Activated T-helper 2 cell treated with anti-CD3 and anti-CD28 coated beads, Interferon-gamma antibody, Interleukin-2, Interleukin-4, amounts not matched to agents 10 μg/mL and 5 μg/mL and 100 μg/mL, durations not matched to agents 14 hours and 24 hours and 36 hours (primary cell): ENCODE measurements around the gene NOCT. TPM values are rescaled to one million over a fixed set of nuclear protein-coding genes. Genes with fewer than 3 reads are reported as not detected.
"Not testable (repeated sequence)": the region's sequence is repeated elsewhere in the genome, so short reads cannot be mapped to it uniquely, and the experiment has no call there.

Source experiments
- DNase-seq: peaks from one replicate; pipeline ENCODE4 v3.0.0; 2021; ENCODE audit warnings: low spot score
- H3K27ac Mint-ChIP-seq: one replicate; pipeline ENCODE4 v1.8.0; 2021; ENCODE audit warnings: mixed read lengths
- H3K27me3 Mint-ChIP-seq: one replicate; pipeline ENCODE4 v1.8.0; 2021; ENCODE audit warnings: low read depth, mixed read lengths
- H3K36me3 Mint-ChIP-seq: one replicate; pipeline ENCODE4 v1.8.0; 2021; ENCODE audit warnings: low read depth, mixed read lengths
- H3K4me1 Mint-ChIP-seq: one replicate; pipeline ENCODE4 v1.8.0; 2021; ENCODE audit warnings: low read depth, mixed read lengths
- H3K4me3 Mint-ChIP-seq: one replicate; pipeline ENCODE4 v1.8.0; 2021; ENCODE audit warnings: low read depth, mild to moderate bottlenecking, moderate library complexity, mixed read lengths
- H3K9me3 Mint-ChIP-seq: one replicate; pipeline ENCODE4 v1.8.0; 2021; ENCODE audit warnings: mixed read lengths
- intact Hi-C: fragments of 100-400 bp; cut with micrococcal nuclease; formaldehyde crosslinking; loops from one replicate; pipeline ENCODE4 v1.15.1; 2023
- total RNA-seq: library from RNA; stranded (reverse); gene quantifications from 2 replicates; pipeline ENCODE4 v1.2.3, GENCODE V29; 2022

NOCT gene
- total RNA-seq, 1 donor from 2014 or later, result 20.3 TPM

DNA sequence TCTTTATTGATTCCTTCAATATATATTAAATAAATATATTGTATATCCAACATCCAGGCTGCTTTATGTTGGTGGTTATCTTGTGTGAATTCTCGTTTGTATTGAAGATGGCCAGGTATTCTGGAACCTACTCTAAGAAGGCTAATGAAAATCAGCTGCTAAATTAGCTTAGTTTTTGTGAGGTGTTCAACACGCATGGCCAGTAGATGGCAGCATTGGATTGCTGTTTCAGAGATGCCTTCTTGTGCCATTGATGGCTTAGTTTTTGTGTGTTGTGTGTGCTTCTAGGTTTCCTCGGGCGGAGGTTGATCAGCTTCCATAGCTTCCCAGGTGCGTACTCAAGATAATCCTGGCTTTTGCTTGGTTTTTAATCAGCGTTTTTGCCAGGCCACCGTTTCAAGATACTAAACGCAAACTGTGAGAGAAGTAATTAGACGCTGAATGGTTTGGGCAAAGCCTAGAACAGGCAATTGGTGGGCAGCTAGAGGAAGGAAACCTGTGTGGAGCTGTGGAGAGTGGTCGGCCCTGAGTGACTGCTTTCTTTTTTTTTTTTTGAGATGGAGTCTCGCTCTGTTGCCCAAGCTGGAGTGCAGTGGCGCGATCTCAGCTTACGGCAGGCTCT lies 15.1 kb downstream of the NOCT start:
- no peak overlapping the region for H3K4me3 Mint-ChIP-seq
- no peaks in the 10 kb centered on the region for H3K9me3 Mint-ChIP-seq
- DNase-seq, result peak; percentile 58
- peaks cover 16% of the 10 kb centered on the region for H3K4me1 Mint-ChIP-seq
- H3K27me3 Mint-ChIP-seq, result no peaks in the 10 kb centered on the region
- H3K27ac Mint-ChIP-seq, result no peak overlapping the region
- intact Hi-C loops, result loop anchor here (1.0 to 2.0 kb wide), 2 partner anchors 52 to 146 kb away; partner anchors contain the start of gene ELF2
- peaks cover 21% of the 10 kb centered on the region for H3K36me3 Mint-ChIP-seq

DNA sequence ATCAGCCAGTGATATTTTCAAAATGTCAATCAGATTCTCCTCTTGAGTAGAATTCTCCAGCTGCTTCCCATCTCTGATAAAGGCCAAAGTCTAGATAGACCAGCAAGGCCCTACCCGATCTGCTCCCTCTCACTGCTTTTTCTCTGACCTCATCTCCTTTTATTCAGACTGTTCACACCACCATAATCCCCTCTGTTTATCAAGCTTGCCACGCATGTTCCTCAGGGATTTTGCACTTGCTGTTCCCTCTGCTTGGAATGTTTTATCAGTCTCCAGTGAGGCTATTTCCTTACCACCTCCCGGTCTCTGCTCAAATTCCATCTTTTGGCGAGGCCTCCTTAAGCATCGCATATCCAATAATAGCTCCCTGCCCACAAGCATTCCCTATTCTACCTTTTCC lies 20.1 kb downstream of the NOCT start:
- Mint-ChIP-seq H3K4me1 (peaks cover 20% of the 10 kb centered on the region), H3K36me3 (peaks cover 40% of the 10 kb centered on the region), H3K27me3 (no peaks in the 10 kb centered on the region), H3K9me3 (no peaks in the 10 kb centered on the region), H3K27ac (peak overlapping the region; percentile 61), H3K4me3 (no peak overlapping the region)
- no peak for DNase-seq
- intact Hi-C loops, result no loop called here

DNA sequence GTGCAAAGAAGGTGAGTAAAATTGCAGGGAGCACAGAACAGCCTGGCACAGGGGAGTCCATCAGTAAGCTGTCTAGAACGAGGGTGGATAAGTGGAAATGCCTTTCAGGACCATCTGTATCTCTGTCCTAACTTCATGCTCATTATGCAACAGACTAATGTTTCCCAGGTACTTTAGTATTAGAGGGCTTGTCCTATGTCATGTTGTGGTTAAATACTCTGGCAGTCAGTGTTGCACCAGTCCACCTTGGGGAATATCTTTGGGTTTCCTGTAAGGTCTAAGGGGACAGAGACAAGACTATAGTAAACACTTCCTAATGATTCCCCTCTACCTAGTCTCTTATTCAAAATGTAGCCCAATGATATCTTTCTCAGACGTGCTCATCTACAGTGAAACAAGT lies 21.3 kb downstream of the NOCT start:
- no peak overlapping the region for H3K27ac Mint-ChIP-seq
- intact Hi-C loops, result no loop called here
- no peak overlapping the region for H3K4me3 Mint-ChIP-seq

DNA sequence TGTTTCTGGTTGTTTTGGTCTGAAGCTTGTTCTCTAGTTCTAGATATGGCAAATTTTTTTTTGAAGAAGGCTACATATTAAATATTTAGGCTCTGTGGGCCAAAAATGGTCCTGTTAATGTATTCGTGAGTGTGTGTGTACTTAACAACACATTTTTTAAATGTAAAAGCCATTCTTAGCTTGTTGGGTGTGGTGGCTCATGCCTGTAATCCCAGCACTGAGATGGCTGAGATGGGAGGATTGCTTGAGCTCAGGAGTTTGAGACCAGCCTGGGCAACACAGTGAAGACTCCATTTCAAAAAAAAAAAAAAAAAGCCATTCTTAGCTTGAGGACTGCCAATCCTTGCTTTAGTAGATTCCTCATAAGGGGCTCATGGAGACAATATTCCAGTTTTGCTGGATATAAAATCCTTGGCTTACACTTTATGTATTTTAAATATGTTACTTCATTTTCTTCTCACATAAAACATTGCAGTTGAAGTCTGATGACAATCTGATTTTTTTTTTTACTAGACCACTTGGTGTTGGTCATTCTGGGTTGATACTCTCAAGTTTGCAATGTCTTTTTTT lies 23.4 kb downstream of the NOCT start:
- Mint-ChIP-seq H3K4me3 (no peak overlapping the region), H3K27ac (no peak overlapping the region), H3K27me3 (no peaks in the 10 kb centered on the region), H3K4me1 (peaks cover 19% of the 10 kb centered on the region), H3K36me3 (peaks cover 43% of the 10 kb centered on the region), H3K9me3 (no peaks in the 10 kb centered on the region)
- no peak for DNase-seq
- intact Hi-C loops, result no loop called here

More for the DNA sequence above, 21.3 kb downstream of the NOCT start:
- peaks cover 22% of the 10 kb centered on the region for H3K4me1 Mint-ChIP-seq
- no peaks in the 10 kb centered on the region for H3K27me3 Mint-ChIP-seq
- no peaks in the 10 kb centered on the region for H3K9me3 Mint-ChIP-seq
- peaks cover 39% of the 10 kb centered on the region for H3K36me3 Mint-ChIP-seq
- no peak for DNase-seq

DNA sequence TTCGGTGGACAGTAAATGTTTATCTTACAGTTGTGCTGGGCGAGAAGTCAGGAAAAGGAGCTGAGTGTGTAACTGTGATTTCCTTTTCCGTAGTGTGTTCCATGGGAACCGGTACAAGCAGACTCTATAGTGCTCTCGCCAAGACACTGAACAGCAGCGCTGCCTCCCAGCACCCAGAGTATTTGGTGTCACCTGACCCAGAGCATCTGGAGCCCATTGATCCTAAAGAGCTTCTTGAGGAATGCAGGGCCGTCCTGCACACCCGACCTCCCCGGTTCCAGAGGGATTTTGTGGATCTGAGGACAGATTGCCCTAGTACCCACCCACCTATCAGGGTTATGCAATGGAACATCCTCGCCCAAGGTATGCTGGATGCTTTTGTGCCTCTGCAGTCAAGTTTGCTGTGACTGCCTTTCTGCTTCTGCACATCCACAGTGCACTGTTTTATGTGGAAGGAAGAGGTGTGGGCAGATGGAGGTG lies 27.4 kb downstream of the NOCT start:
- intact Hi-C loops, result no loop called here
- H3K27ac Mint-ChIP-seq, result no peak overlapping the region
- no peak for DNase-seq
- H3K4me1 Mint-ChIP-seq, result peaks cover 7% of the 10 kb centered on the region
- no peaks in the 10 kb centered on the region for H3K9me3 Mint-ChIP-seq
- no peak overlapping the region for H3K4me3 Mint-ChIP-seq
- H3K27me3 Mint-ChIP-seq, result no peaks in the 10 kb centered on the region
- peaks cover 51% of the 10 kb centered on the region for H3K36me3 Mint-ChIP-seq

DNA sequence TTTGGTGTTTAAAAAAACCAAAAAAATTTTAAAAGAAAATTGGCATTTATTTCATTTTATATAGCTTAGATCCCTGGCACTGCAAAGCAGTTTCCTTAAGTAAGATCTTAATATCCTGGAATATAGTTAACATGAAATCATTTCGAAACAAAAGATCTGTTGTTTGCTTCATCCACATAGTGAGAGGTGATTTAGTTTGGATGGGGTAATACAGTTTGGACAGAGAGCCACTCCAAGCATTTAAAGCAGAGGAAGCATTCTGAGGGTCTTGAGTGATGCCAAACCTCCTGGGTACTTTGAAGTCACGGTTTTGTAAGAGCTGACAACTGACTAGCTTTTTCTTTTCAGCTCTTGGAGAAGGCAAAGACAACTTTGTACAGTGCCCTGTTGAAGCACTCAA lies 28.7 kb downstream of the NOCT start:
- H3K36me3 Mint-ChIP-seq, result peaks cover 56% of the 10 kb centered on the region
- no peaks in the 10 kb centered on the region for H3K9me3 Mint-ChIP-seq
- H3K27ac Mint-ChIP-seq, result no peak overlapping the region
- H3K4me1 Mint-ChIP-seq, result peaks cover 7% of the 10 kb centered on the region
- no peaks in the 10 kb centered on the region for H3K27me3 Mint-ChIP-seq
- H3K4me3 Mint-ChIP-seq, result no peak overlapping the region
- intact Hi-C loops, result no loop called here
- no peak for DNase-seq

DNA sequence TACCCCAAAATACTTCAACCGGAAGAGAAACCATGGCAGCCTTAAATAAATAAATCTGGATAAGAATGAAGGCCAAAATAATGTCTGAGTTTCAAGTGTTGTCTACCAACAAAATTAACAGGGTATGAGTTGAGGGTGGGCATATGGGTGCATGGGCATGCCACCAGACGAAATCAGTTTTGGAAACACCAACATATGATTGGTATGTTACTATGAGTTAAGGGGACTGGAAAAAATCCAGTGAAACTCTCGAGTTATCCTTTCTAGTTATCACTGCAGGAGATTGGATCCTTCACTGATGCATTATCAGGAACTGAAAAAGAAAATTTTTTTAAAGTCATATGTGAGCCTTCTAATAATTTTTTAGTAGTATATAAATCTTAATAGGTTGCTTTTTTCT lies 32.4 kb downstream of the NOCT start:
- Mint-ChIP-seq H3K27me3 (no peaks in the 10 kb centered on the region), H3K27ac (no peak overlapping the region), H3K4me3 (no peak overlapping the region), H3K9me3 (no peaks in the 10 kb centered on the region), H3K4me1 (peaks cover 2% of the 10 kb centered on the region), H3K36me3 (peaks cover 56% of the 10 kb centered on the region)
- intact Hi-C loops, result no loop called here
- no peak for DNase-seq

DNA sequence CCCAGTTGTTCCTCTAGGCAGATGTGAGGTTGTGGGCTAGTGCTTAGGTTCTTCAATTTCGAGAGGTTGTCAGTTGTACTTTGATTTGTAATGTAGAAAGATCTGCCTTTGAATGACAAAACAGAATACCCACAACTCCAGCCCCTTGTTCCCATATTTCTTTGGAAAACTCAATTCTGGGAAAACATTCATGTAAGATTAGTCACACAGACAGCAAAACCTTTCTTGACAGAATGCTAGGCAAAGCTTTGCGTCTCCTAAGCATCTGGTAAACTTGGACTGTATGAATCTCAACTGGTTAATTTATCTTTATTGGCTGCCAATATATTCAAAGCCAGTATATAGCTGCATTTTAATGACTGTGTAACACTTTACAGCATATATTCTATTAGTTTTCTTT lies 34.9 kb downstream of the NOCT start:
- DNase-seq, result no peak
- no peak overlapping the region for H3K27ac Mint-ChIP-seq
- no peaks in the 10 kb centered on the region for H3K9me3 Mint-ChIP-seq
- no peaks in the 10 kb centered on the region for H3K27me3 Mint-ChIP-seq
- intact Hi-C loops, result no loop called here
- H3K36me3 Mint-ChIP-seq, result peaks cover 55% of the 10 kb centered on the region
- H3K4me3 Mint-ChIP-seq, result no peak overlapping the region
- peaks cover 3% of the 10 kb centered on the region for H3K4me1 Mint-ChIP-seq

DNA sequence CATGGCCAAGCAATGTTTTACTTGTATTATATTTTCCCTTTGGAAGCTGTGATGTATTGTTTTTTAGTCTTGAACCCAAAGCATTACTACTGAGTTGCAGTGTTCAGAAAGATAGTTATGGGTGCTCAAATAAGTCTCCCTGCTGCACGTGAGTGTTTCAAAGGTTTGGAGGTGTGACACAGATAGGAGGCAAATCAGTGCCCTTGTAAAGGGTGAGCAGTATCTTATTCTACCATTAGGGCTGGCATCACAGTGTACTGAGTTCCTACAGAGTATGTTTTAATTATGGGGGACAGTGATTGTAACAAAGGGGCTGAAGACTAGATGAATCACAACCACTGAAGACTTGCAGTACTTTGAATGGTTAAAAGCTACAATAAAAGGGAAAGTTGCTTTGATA lies 38.3 kb downstream of the NOCT start:
- Mint-ChIP-seq H3K27ac (no peak overlapping the region), H3K4me1 (peaks cover 8% of the 10 kb centered on the region), H3K36me3 (peaks cover 54% of the 10 kb centered on the region), H3K27me3 (no peaks in the 10 kb centered on the region), H3K9me3 (no peaks in the 10 kb centered on the region), H3K4me3 (no peak overlapping the region)
- no peak for DNase-seq
- intact Hi-C loops, result no loop called here

DNA sequence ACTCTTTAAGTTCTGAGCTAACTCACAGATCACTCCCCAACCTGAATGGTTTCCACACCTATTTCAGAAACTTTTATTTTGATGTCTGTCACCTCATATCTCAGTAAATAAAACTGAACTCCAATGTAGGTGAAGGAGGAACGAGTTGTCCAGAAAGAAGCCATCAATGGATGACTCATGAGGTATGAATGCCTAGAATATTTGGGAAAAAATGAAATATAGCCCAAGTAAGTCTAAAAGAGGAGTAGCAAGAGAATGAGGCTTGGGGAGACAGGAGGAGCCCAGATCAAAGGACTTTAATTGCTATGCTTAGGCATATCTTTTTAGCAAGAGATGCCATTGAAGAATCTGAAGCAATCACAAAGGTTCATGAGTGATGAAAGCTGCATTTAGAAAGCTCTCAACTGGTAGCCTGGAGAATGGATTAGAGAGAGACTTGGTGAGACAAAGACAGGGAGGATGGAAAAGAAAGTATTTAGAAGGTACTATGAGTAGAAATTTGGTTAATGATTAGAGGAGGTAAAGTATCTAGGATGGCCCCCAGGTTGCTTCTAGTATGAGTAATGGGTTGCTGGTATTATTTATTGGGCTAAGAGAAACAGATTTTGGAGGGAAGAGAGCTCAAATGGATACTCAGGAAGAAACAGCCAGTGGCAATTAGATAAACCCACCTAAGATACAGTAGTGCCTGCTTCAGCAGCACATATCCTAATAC lies 39.4 kb downstream of the NOCT start:
- Mint-ChIP-seq H3K36me3 (peaks cover 52% of the 10 kb centered on the region), H3K27me3 (no peaks in the 10 kb centered on the region), H3K4me3 (no peak overlapping the region), H3K27ac (no peak overlapping the region), H3K4me1 (peaks cover 8% of the 10 kb centered on the region), H3K9me3 (no peaks in the 10 kb centered on the region)
- intact Hi-C loops, result no loop called here
- no peak for DNase-seq

DNA sequence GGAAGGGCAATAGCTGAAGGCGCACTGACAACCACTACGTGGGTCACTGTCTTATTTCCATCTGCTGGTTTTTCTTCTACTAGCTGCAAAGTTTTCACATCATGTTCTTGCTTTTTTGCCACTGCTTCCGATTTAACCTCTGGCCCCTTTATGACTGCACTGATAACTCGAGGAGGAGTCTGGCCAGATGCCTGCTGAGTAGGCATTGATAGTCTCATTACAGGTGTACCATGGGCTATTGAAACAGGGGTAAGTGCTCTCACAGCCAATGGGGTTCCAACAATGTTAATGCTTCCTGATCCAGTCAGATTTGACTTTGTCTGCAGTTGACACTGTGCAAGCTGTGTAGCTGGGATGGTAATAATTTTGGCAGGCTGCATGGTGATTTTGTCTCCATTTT lies 43.4 kb downstream of the NOCT start:
- H3K27ac Mint-ChIP-seq, DNase-seq, intact Hi-C loops: not testable (repeated sequence)

DNA sequence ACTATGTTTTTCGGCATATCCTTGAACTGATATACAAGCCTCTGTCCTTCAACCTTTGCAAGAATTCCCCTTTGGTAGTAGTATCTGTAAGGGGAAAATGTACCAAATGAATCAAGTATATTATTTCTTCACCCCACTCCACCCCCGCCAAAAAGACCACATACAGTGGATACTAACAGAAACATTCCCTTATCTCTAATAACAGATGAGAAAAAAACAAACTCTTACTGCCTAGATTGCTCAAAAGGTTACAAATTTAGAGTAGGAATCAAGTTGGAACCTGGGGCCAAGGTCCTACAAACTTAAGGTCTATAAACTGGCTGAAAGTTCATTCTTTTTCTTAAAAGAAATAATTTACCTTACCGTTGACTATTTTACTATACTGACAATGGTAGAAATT lies 45.0 kb downstream of the NOCT start:
- no peak overlapping the region for H3K4me3 Mint-ChIP-seq
- no peaks in the 10 kb centered on the region for H3K9me3 Mint-ChIP-seq
- H3K4me1 Mint-ChIP-seq, result peaks cover 8% of the 10 kb centered on the region
- DNase-seq, result no peak
- peaks cover 61% of the 10 kb centered on the region for H3K36me3 Mint-ChIP-seq
- H3K27ac Mint-ChIP-seq, result no peak overlapping the region
- no peaks in the 10 kb centered on the region for H3K27me3 Mint-ChIP-seq
- intact Hi-C loops, result no loop called here

More for the DNA sequence above, 43.4 kb downstream of the NOCT start:
- H3K9me3 Mint-ChIP-seq, H3K4me3 Mint-ChIP-seq, H3K4me1 Mint-ChIP-seq, H3K27me3 Mint-ChIP-seq: not testable (repeated sequence)
- H3K36me3 Mint-ChIP-seq, result peaks cover 65% of the 10 kb centered on the region

DNA sequence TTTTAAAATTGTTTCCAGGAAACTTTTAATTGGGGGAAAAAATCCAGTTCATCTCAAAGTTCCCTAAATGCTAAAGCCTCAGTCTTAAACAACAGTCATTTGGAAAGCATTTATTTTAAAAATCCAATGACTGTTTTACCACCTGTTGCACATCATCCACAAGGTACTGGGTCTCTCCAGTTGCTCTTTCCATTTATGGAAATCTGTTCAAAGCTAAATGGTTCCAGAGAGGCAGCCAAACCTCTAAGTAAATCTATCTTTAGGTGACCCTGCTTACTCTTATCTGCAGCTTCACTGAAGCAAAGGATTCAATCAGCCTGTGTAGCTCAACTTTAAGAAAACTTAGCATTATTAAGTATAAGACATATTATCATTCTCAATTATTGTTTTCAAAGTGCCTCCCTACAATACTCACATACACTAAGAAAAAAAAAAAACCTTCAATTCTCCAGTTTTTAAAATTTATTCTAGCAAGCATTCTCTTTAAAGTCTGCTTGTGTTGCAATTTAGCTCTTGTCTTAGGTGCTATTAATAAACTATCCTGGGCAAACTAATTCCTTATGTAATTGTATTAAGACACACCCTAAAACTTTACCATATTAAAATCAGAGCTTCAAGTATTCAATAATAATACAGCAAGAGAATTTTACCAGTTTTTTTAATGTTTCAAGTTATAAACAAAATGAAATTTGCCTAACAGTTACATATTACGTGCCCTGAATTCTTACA lies 60.6 kb downstream of the NOCT start:
- DNase-seq, result no peak
- intact Hi-C loops, result no loop called here
- H3K4me1 Mint-ChIP-seq, result peaks cover 15% of the 10 kb centered on the region
- H3K27me3 Mint-ChIP-seq, result no peaks in the 10 kb centered on the region
- no peak overlapping the region for H3K4me3 Mint-ChIP-seq
- H3K9me3 Mint-ChIP-seq, result no peaks in the 10 kb centered on the region
- H3K27ac Mint-ChIP-seq, result no peak overlapping the region
- peaks cover 22% of the 10 kb centered on the region for H3K36me3 Mint-ChIP-seq
